PC-9 (cell line): ENCODE results near the gene GSE1.

Source experiments
- CTCF ChIP-seq: fragments of 200-600 bp; sonication (generic); conservative IDR thresholded peaks from 2 replicates; pipeline ENCODE4 v1.6.1; 2017; ENCODE audit warnings: mixed run types, antibody characterized with exemption, mild to moderate bottlenecking, moderate library complexity
- EZH2 ChIP-seq: fragments of 200-600 bp; sonication (generic); IDR thresholded peaks from 2 replicates; pipeline ENCODE4 v1.8.0; 2017; ENCODE audit warnings: antibody characterized with exemption, low read depth

GRCh38 chr16:85650135-85650843 lies 37.2 kb downstream of the GSE1 start:
- TF ChIP-seq CTCF: no peak
- no peak for TF ChIP-seq EZH2
